ENCODE results near the gene FFAR1.
A peak's percentile ranks its signal among the peaks of the same experiment; 100 is the strongest.

FFAR1 gene

DNA sequence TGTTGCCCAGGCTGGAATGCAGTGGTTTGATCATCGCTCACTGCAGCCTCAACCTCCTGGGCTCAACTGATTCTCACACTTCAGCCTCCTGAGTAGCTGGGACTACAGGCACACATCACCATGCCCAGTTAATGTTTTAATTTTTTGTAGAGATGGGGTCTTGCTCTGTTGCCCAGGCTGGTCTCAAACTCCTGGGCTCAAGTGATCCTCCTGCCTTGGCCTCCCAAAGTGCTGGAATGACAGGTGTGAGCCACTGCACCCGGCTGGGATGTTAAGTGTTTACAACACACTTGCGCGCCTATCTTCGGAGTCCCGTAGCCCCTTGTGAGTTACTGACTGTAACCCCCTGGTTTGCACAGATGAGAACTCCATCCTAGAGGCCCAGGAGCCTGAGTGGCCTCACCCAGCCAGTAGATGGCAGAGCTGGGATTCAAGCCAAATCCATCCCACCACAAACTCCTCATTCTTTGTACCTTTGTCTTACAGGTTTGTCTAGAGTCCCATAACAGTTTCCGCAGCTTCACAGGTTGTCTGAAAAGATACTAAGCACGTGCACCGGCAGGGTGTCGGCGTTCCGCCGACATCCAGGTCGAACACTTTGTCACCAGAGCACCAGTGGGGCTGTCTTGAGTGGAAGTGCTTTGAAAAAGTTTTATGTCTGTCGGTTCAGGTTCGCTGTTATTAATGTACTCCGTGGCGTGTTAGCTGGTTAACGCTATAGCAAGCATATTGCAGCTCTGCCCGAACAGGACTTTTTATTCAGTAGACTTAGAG is 41.0 kb upstream of the FFAR1 start:
- Histone ChIP-seq H3K36me3 (replicated peaks; ENCODE audit: insufficient read depth, low read length) (no peaks in the 10 kb centered on the region), H3K27ac (ENCODE audit: low read length) (no peak overlapping the region), H4K20me1 (ENCODE audit: insufficient read depth, low read length) (no peaks in the 10 kb centered on the region), H3K27me3 (replicated peaks; ENCODE audit: insufficient read depth, low read length) (peaks cover 45% of the 10 kb centered on the region), H2AFZ (ENCODE audit: low read length) (no peak overlapping the region), H3K9ac (ENCODE audit: low read length) (no peak overlapping the region), H3K9me2 (replicated peaks; ENCODE audit: insufficient read depth, low read length) (no peaks in the 10 kb centered on the region), H3F3A (ENCODE audit: insufficient read depth, low read length) (no peaks in the 10 kb centered on the region), H3K4me2 (ENCODE audit: low read depth, low read length) (no peak overlapping the region), H3K79me2 (ENCODE audit: low read length) (no peaks in the 10 kb centered on the region), H3K4me1 (ENCODE audit: low read length) (no peaks in the 10 kb centered on the region), H3K4me3 (ENCODE audit: low read length) (no peak overlapping the region), H3K9me3 (replicated peaks; ENCODE audit: insufficient read depth, low read length) (no peaks in the 10 kb centered on the region)
- DNase-seq, result no peak
- TF ChIP-seq EZH2 (optimal IDR thresholded peaks at IDR 0.05; ENCODE audit: low read depth, low read length) (no peak), EZH2phosphoT487 (IDR thresholded peaks at IDR 0.05; ENCODE audit: low read length) (no peak)
- TF ChIP-seq, protein P1, sequence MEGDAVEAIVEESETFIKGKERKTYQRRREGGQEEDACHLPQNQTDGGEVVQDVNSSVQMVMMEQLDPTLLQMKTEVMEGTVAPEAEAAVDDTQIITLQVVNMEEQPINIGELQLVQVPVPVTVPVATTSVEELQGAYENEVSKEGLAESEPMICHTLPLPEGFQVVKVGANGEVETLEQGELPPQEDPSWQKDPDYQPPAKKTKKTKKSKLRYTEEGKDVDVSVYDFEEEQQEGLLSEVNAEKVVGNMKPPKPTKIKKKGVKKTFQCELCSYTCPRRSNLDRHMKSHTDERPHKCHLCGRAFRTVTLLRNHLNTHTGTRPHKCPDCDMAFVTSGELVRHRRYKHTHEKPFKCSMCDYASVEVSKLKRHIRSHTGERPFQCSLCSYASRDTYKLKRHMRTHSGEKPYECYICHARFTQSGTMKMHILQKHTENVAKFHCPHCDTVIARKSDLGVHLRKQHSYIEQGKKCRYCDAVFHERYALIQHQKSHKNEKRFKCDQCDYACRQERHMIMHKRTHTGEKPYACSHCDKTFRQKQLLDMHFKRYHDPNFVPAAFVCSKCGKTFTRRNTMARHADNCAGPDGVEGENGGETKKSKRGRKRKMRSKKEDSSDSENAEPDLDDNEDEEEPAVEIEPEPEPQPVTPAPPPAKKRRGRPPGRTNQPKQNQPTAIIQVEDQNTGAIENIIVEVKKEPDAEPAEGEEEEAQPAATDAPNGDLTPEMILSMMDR (IDR thresholded peaks at IDR 0.05; ENCODE audit: low read length), result peak; percentile 31

DNA sequence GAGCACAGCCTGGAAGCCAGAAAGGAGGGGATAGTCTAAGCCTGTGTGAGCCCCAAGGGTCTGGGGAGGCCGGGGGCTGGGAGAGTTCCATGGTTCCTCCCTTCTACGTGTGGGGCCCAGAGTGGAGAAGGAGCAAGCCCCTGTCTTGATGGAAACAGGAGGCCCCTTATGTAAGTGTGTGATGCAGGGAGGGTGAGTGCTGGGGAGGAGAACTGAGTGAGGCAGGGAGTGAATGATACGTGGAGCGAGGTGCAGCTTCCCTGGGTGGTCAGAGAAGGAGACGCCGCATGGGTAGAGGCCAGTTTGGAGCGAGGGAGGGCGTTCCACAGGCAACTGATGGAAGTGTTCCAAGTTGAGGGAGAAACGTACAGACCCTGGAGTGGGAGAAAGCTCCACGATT is 39.8 kb upstream of the FFAR1 start:
- H3K9me2 ChIP-seq (replicated peaks; ENCODE audit: insufficient read depth, low read length), result no peaks in the 10 kb centered on the region
- H3K4me3 ChIP-seq (ENCODE audit: low read length), result no peak overlapping the region
- H3K4me2 ChIP-seq (ENCODE audit: low read depth, low read length), result no peak overlapping the region
- no peak for DNase-seq
- H3K9ac ChIP-seq (ENCODE audit: low read length), result no peak overlapping the region
- H3K79me2 ChIP-seq (ENCODE audit: low read length), result no peaks in the 10 kb centered on the region
- no peaks in the 10 kb centered on the region for H3F3A ChIP-seq (ENCODE audit: insufficient read depth, low read length)
- H4K20me1 ChIP-seq (ENCODE audit: insufficient read depth, low read length), result no peaks in the 10 kb centered on the region
- no peaks in the 10 kb centered on the region for H3K4me1 ChIP-seq (ENCODE audit: low read length)
- no peaks in the 10 kb centered on the region for H3K36me3 ChIP-seq (replicated peaks; ENCODE audit: insufficient read depth, low read length)
- H2AFZ ChIP-seq (ENCODE audit: low read length), result no peak overlapping the region
- H3K9me3 ChIP-seq (replicated peaks; ENCODE audit: insufficient read depth, low read length), result no peaks in the 10 kb centered on the region
- H3K27me3 ChIP-seq (replicated peaks; ENCODE audit: insufficient read depth, low read length), result peaks cover 33% of the 10 kb centered on the region
- no peak overlapping the region for H3K27ac ChIP-seq (ENCODE audit: low read length)
- no peak for TF ChIP-seq EZH2phosphoT487 (IDR thresholded peaks at IDR 0.05; ENCODE audit: low read length)
- TF ChIP-seq, protein P1 (IDR thresholded peaks at IDR 0.05; ENCODE audit: low read length), result no peak
- TF ChIP-seq EZH2 (optimal IDR thresholded peaks at IDR 0.05; ENCODE audit: low read depth, low read length), result no peak

DNA sequence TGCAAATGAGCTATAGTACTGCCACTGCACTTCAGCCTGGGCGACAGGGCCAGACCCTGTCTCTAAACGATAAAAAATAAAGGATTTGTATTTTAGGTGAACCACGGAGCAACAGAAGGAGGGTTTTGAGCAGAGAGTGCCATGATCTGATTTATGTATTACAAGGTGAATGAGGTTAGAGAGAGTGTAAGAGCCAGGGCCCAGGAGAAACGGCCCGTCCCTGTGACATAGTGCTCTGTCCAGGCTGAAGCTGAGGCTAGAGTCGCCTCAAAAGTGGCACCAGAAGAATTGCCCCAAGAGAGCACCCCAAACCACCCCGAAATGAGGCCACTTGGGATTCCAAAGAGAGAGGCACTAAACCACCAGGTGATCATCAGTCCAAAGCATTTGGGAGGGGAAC is 38.8 kb upstream of the FFAR1 start:
- H3K9me2 ChIP-seq (replicated peaks; ENCODE audit: insufficient read depth, low read length), result no peaks in the 10 kb centered on the region
- H3K79me2 ChIP-seq (ENCODE audit: low read length), result no peaks in the 10 kb centered on the region
- no peaks in the 10 kb centered on the region for H3K36me3 ChIP-seq (replicated peaks; ENCODE audit: insufficient read depth, low read length)
- H3K9me3 ChIP-seq (replicated peaks; ENCODE audit: insufficient read depth, low read length), result no peaks in the 10 kb centered on the region
- H3K9ac ChIP-seq (ENCODE audit: low read length), result no peak overlapping the region
- no peak for DNase-seq
- no peak overlapping the region for H3K4me3 ChIP-seq (ENCODE audit: low read length)
- no peaks in the 10 kb centered on the region for H3F3A ChIP-seq (ENCODE audit: insufficient read depth, low read length)
- no peaks in the 10 kb centered on the region for H3K4me1 ChIP-seq (ENCODE audit: low read length)
- H3K4me2 ChIP-seq (ENCODE audit: low read depth, low read length), result no peak overlapping the region
- no peak overlapping the region for H3K27ac ChIP-seq (ENCODE audit: low read length)
- H4K20me1 ChIP-seq (ENCODE audit: insufficient read depth, low read length), result no peaks in the 10 kb centered on the region
- H2AFZ ChIP-seq (ENCODE audit: low read length), result no peak overlapping the region
- peaks cover 33% of the 10 kb centered on the region for H3K27me3 ChIP-seq (replicated peaks; ENCODE audit: insufficient read depth, low read length)
- TF ChIP-seq, protein P1 (IDR thresholded peaks at IDR 0.05; ENCODE audit: low read length), result no peak
- TF ChIP-seq EZH2 (optimal IDR thresholded peaks at IDR 0.05; ENCODE audit: low read depth, low read length), result no peak
- no peak for TF ChIP-seq EZH2phosphoT487 (IDR thresholded peaks at IDR 0.05; ENCODE audit: low read length)
